ENCODE results near the gene RABGGTA.

DNA sequence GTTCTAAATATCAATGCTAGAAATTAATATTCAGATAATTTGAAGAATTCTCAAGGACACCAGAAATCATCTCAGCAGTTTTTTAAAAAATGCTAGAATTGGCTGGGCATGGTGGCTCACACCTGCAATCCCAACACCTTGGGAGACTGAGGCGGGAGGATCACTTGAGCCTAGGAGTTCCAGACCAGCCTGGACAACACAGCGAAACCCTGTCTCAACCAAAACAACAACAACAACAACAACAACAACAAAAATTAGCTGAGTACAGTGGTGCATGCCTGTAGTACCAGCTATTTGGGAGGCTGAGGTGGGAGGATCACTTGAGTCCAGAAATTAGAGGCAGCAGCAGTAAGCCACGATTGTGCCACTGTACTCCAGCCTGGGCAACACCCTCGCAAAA lies 52.3 kb downstream of the RABGGTA start:
- TF ChIP-seq, protein P1, sequence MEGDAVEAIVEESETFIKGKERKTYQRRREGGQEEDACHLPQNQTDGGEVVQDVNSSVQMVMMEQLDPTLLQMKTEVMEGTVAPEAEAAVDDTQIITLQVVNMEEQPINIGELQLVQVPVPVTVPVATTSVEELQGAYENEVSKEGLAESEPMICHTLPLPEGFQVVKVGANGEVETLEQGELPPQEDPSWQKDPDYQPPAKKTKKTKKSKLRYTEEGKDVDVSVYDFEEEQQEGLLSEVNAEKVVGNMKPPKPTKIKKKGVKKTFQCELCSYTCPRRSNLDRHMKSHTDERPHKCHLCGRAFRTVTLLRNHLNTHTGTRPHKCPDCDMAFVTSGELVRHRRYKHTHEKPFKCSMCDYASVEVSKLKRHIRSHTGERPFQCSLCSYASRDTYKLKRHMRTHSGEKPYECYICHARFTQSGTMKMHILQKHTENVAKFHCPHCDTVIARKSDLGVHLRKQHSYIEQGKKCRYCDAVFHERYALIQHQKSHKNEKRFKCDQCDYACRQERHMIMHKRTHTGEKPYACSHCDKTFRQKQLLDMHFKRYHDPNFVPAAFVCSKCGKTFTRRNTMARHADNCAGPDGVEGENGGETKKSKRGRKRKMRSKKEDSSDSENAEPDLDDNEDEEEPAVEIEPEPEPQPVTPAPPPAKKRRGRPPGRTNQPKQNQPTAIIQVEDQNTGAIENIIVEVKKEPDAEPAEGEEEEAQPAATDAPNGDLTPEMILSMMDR (IDR thresholded peaks at IDR 0.05), result no peak
- no peak for TF ChIP-seq POLR2A (IDR thresholded peaks at IDR 0.05)
- TF ChIP-seq EP300 (IDR thresholded peaks at IDR 0.05), result no peak

Data from ovary (tissue), 3 donors.